HFF-Myc (cell line): ENCODE data around the gene DDI2.

Experiments
- DNase-seq: peaks from one replicate; pipeline ENCODE4 v3.0.0-alpha.2; 2011; ENCODE audit warnings: low read depth; ENCODE audit errors: extremely low read depth
- H3K4me3 ChIP-seq: replicated peaks from 2 replicates; pipeline ENCODE4 v1.5.1; 2011; ENCODE audit warnings: low read depth, mild to moderate bottlenecking, control low read depth, low read length
- TF ChIP-seq, protein P1 (sequence below): IDR thresholded peaks from 2 replicates; pipeline ENCODE4 v1.5.1; 2012; ENCODE audit warnings: mild to moderate bottlenecking, low read depth, low read length, control low read depth; ENCODE audit errors: missing control alignments

The DDI2 gene

DNA sequence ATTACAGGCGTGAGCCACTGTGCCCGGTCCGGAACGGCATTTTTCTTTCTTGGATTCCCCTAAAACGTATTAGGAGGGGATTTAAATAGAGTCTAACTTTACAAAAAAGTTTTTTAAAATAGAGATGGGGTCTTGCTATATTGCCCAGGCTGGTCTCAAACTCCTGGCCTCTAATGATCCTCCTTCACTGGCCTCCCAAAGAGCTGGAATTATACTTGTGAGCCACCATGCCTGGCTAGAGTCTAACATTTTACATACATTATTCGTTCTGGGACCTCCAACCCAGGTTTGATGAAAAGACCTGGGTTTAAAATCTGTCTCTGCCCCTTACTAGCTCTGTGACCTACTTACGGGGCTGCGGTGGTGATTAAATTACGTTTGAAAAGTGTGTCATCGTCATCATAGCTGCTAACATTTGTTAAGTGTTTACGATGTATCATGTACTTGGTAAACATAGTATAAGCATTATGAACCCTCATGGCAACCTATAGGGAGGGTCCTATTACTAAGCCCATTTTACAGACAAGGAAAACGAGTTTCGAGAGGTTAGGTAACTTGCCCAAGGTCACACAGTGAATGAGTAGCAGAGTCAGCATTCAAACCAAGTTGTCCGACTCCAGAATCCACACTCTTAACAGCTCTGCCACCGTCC, 91.4 kb downstream of the DDI2 start:
- TF ChIP-seq, protein P1, sequence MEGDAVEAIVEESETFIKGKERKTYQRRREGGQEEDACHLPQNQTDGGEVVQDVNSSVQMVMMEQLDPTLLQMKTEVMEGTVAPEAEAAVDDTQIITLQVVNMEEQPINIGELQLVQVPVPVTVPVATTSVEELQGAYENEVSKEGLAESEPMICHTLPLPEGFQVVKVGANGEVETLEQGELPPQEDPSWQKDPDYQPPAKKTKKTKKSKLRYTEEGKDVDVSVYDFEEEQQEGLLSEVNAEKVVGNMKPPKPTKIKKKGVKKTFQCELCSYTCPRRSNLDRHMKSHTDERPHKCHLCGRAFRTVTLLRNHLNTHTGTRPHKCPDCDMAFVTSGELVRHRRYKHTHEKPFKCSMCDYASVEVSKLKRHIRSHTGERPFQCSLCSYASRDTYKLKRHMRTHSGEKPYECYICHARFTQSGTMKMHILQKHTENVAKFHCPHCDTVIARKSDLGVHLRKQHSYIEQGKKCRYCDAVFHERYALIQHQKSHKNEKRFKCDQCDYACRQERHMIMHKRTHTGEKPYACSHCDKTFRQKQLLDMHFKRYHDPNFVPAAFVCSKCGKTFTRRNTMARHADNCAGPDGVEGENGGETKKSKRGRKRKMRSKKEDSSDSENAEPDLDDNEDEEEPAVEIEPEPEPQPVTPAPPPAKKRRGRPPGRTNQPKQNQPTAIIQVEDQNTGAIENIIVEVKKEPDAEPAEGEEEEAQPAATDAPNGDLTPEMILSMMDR: no peak
- H3K4me3 ChIP-seq: no peak overlapping the region
- no peak for DNase-seq

- TF ChIP-seq, protein P1: no peak
- DNase-seq: no peak
- no peak overlapping the region for H3K4me3 ChIP-seq
Measured at GRCh38 chr1:15709226-15709625, 92.0 kb downstream of the DDI2 start.

DNA sequence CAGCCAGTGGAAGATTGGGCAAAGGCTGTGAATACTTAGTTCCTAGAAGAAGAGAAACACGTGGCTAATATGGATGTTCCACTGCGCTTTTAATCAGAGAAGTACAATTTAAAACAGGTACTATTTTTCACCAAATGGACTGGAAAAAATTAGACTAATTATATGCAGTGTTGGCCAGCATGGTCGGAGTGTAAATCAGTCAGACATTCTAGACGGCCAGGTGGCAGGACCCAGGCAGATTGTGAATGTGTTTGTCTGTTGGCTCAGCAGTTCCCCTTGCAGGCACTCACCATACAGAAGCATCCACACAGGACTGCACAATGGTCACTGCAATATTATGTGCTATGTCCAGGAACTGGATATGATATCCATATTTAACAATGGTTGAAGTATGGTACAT, 94.9 kb downstream of the DDI2 start:
- TF ChIP-seq, protein P1: no peak
- no peak overlapping the region for H3K4me3 ChIP-seq
- DNase-seq: no peak

DNA sequence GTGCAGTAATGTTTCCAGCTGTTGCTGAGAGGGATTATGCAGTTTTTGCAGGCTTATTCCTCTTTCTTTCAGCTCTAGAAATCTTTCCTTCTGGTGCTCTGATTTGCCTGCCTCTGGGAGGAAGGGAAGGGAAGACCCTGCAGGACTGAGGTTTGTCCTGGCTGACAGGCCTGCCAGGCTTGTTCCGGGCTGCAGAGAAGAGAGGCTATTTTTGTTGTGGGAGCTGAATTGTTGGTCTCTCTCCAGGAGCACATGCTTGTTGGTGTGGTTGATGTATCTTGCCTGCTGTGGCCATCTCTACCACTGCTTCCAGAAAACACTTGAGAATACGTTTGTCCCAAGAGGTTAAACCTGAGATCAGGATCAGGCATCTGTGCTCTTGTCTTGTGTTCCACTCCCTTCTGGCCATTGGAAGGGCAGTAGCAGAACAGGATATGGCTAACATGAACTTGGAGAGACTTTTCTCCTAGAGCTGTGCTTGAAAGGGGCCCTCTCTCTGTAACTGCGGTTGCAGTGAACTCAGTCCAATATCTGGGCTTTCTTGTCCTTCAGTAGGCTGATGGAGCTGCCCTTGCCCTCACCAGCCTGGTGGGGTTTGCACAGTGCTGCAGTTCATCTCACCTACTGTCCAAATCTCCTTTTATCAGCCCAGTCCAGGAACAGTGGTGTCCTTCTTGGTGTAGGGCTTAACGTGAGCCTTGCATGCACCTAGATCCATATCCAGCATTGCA, 97.3 kb downstream of the DDI2 start:
- no peak overlapping the region for H3K4me3 ChIP-seq
- TF ChIP-seq, protein P1: no peak
- no peak for DNase-seq

GRCh38 chr1:15717418-15718125, 100.3 kb downstream of the DDI2 start:
- TF ChIP-seq, protein P1: no peak
- H3K4me3 ChIP-seq: no peak overlapping the region
- DNase-seq: no peak

- TF ChIP-seq, protein P1: no peak
- no peak overlapping the region for H3K4me3 ChIP-seq
- DNase-seq: no peak
Measured at GRCh38 chr1:15718199-15718601, 100.9 kb downstream of the DDI2 start.
